ENCODE data around the gene GPHN. TPM values are rescaled to one million over a fixed set of nuclear protein-coding genes. Genes with fewer than 3 reads are reported as not detected.

The GPHN gene
- polyA plus RNA-seq, 1 donor (not counting 4 experiments of a cell fraction or from before 2014, with no cell fraction given), result 17.6 TPM

- Histone ChIP-seq H3K79me2 (ENCODE audit: control insufficient read depth, insufficient read depth, low read length) (no peaks in the 10 kb centered on the region), H3K9ac (ENCODE audit: control insufficient read depth, extremely low read depth, insufficient read depth, low read length) (no peak overlapping the region), H3K9me3 (ENCODE audit: control insufficient read depth, low read depth, low read length) (no peaks in the 10 kb centered on the region), H4K20me1 (ENCODE audit: control insufficient read depth, extremely low read depth, insufficient read depth, low read length) (no peaks in the 10 kb centered on the region), H3K4me1 (ENCODE audit: control insufficient read depth, extremely low read depth, insufficient read depth, low read length) (no peaks in the 10 kb centered on the region), H2AFZ (ENCODE audit: control insufficient read depth, low read length) (no peak overlapping the region), H3K4me2 (ENCODE audit: control insufficient read depth, extremely low read depth, insufficient read depth, low read depth, low read length) (no peak overlapping the region), H3K9me1 (ENCODE audit: control insufficient read depth, extremely low read depth, insufficient read depth, low read length) (no peaks in the 10 kb centered on the region), H3K4me3 (ENCODE audit: control insufficient read depth in 2 of 3, extremely low read depth in 1 of 3, insufficient read depth in 2 of 3, low read depth in 1 of 3, low read length in 3 of 3) (no peak overlapping the region), H3K27me3 (ENCODE audit: control insufficient read depth, extremely low read depth, insufficient read depth, low read length) (no peaks in the 10 kb centered on the region), H3K27ac (ENCODE audit: control insufficient read depth, insufficient read depth, low read length) (no peak overlapping the region), H3K36me3 (ENCODE audit: control insufficient read depth in 2 of 2, extremely low read depth in 1 of 2, insufficient read depth in 2 of 2, low read length in 2 of 2) (no peaks in the 10 kb centered on the region)
- TF ChIP-seq EZH2 (IDR thresholded peaks at IDR 0.05; ENCODE audit: low read length) (no peak), CTCF (optimal IDR thresholded peaks at IDR 0.05 in 1 of 3, IDR thresholded peaks at IDR 0.05 in 1 of 3, conservative IDR thresholded peaks at IDR 0.05 in 1 of 3; ENCODE audit: extremely low read depth in 1 of 3, insufficient read depth in 2 of 3, low read length in 3 of 3) (no peak)
- FAIRE-seq, result no peak
- dilution Hi-C loops (cut with MboI; ENCODE audit: extremely low pct_ligation_motif_present, low sequenced_read_pairs), result no loop called here
- no peak for DNase-seq (ENCODE audit: low read depth, low spot score)
Observed at GRCh38 chr14:66824251-66824650, 316.3 kb downstream of the GPHN start.

- no peak overlapping the region for H3K4me2 ChIP-seq (ENCODE audit: control insufficient read depth, extremely low read depth, insufficient read depth, low read depth, low read length)
- DNase-seq (ENCODE audit: low read depth, low spot score) (no peak), FAIRE-seq (no peak)
- H3K27ac ChIP-seq (ENCODE audit: control insufficient read depth, insufficient read depth, low read length), result no peak overlapping the region
- H3K27me3 ChIP-seq (ENCODE audit: control insufficient read depth, extremely low read depth, insufficient read depth, low read length), result no peaks in the 10 kb centered on the region
- dilution Hi-C loops (cut with MboI; ENCODE audit: extremely low pct_ligation_motif_present, low sequenced_read_pairs), result no loop called here
- H3K36me3 ChIP-seq (ENCODE audit: control insufficient read depth in 2 of 2, extremely low read depth in 1 of 2, insufficient read depth in 2 of 2, low read length in 2 of 2), result no peaks in the 10 kb centered on the region
- no peak overlapping the region for H3K9ac ChIP-seq (ENCODE audit: control insufficient read depth, extremely low read depth, insufficient read depth, low read length)
- H2AFZ ChIP-seq (ENCODE audit: control insufficient read depth, low read length), result no peak overlapping the region
- H3K4me1 ChIP-seq (ENCODE audit: control insufficient read depth, extremely low read depth, insufficient read depth, low read length), result no peaks in the 10 kb centered on the region
- H3K9me3 ChIP-seq (ENCODE audit: control insufficient read depth, low read depth, low read length), result no peaks in the 10 kb centered on the region
- H4K20me1 ChIP-seq (ENCODE audit: control insufficient read depth, extremely low read depth, insufficient read depth, low read length), result no peaks in the 10 kb centered on the region
- no peak overlapping the region for H3K4me3 ChIP-seq (ENCODE audit: control insufficient read depth in 2 of 3, extremely low read depth in 1 of 3, insufficient read depth in 2 of 3, low read depth in 1 of 3, low read length in 3 of 3)
- no peak for TF ChIP-seq EZH2 (IDR thresholded peaks at IDR 0.05; ENCODE audit: low read length)
- TF ChIP-seq CTCF (optimal IDR thresholded peaks at IDR 0.05 in 1 of 3, IDR thresholded peaks at IDR 0.05 in 1 of 3, conservative IDR thresholded peaks at IDR 0.05 in 1 of 3; ENCODE audit: extremely low read depth in 1 of 3, insufficient read depth in 2 of 3, low read length in 3 of 3), result no peak
- H3K79me2 ChIP-seq (ENCODE audit: control insufficient read depth, insufficient read depth, low read length), result no peaks in the 10 kb centered on the region
- no peaks in the 10 kb centered on the region for H3K9me1 ChIP-seq (ENCODE audit: control insufficient read depth, extremely low read depth, insufficient read depth, low read length)
Observed at GRCh38 chr14:66827182-66827581, 319.2 kb downstream of the GPHN start.
